HEK293 (cell line): Measurements from ENCODE around the gene NDUFS1.
A peak's percentile ranks its signal among the peaks of the same experiment; 100 is the strongest.

Experiments
- KLF10 ChIP-seq: fragments of 450-650 bp; IDR thresholded peaks from 2 replicates; pipeline ENCODE4 v1.5.1; 2018; ENCODE audit warnings: missing biosample characterization, mild to moderate bottlenecking, missing genetic modification characterization
- MEIS1 ChIP-seq: sonication (generic); formaldehyde crosslinking; IDR thresholded peaks from 2 replicates; pipeline ENCODE4 v1.8.1; 2022; ENCODE audit warnings: missing genetic modification reagents, mild to moderate bottlenecking, borderline replicate concordance
- MZF1 ChIP-seq: fragments of 450-650 bp; formaldehyde crosslinking; IDR thresholded peaks from 2 replicates; pipeline ENCODE4 v1.5.1; 2017; ENCODE audit warnings: missing biosample characterization, missing genetic modification characterization, borderline replicate concordance
- OSR2 ChIP-seq: fragments of 450-650 bp; formaldehyde crosslinking; IDR thresholded peaks from 2 replicates; pipeline ENCODE4 v1.5.1; 2016; ENCODE audit warnings: missing biosample characterization, missing genetic modification characterization
- PRDM1 ChIP-seq: fragments of 450-650 bp; formaldehyde crosslinking; IDR thresholded peaks from 2 replicates; pipeline ENCODE4; 2016; ENCODE audit warnings: missing biosample characterization, missing genetic modification characterization
- RBAK ChIP-seq: fragments of 450-650 bp; formaldehyde crosslinking; IDR thresholded peaks from 2 replicates; pipeline ENCODE4 v1.5.1; 2016; ENCODE audit warnings: missing biosample characterization, missing genetic modification characterization
- ZBTB21 ChIP-seq: fragments of 450-650 bp; formaldehyde crosslinking; IDR thresholded peaks from 2 replicates; pipeline ENCODE4 v1.5.1; 2017; ENCODE audit warnings: missing biosample characterization, missing genetic modification characterization
- ZBTB7A ChIP-seq: fragments of 450-650 bp; formaldehyde crosslinking; IDR thresholded peaks from 2 replicates; pipeline ENCODE4 v1.5.1; 2016; ENCODE audit warnings: low read depth, missing biosample characterization, missing genetic modification characterization
- ZFP41 ChIP-seq: fragments of 450-650 bp; formaldehyde crosslinking; IDR thresholded peaks from 2 replicates; pipeline ENCODE4 v1.5.1; 2016; ENCODE audit warnings: missing biosample characterization, missing genetic modification characterization, borderline replicate concordance
- ZNF138 ChIP-seq: fragments of 450-650 bp; formaldehyde crosslinking; IDR thresholded peaks from 2 replicates; pipeline ENCODE4 v1.5.1; 2016; ENCODE audit warnings: missing biosample characterization, missing genetic modification characterization, borderline replicate concordance
- ZNF146 ChIP-seq: fragments of 450-650 bp; formaldehyde crosslinking; IDR thresholded peaks from 2 replicates; pipeline ENCODE4 v1.5.1; 2016; ENCODE audit warnings: missing biosample characterization, missing genetic modification characterization
- ZNF2 ChIP-seq: fragments of 450-650 bp; formaldehyde crosslinking; IDR thresholded peaks from 2 replicates; pipeline ENCODE4 v1.5.1; 2016; ENCODE audit warnings: missing biosample characterization, missing genetic modification characterization
- ZNF214 ChIP-seq: fragments of 450-650 bp; formaldehyde crosslinking; IDR thresholded peaks from 2 replicates; pipeline ENCODE4 v1.5.1; 2017; ENCODE audit warnings: missing biosample characterization, mild to moderate bottlenecking, missing genetic modification characterization, borderline replicate concordance
- ZNF248 ChIP-seq: fragments of 450-650 bp; formaldehyde crosslinking; IDR thresholded peaks from 2 replicates; pipeline ENCODE4 v1.5.1; 2017; ENCODE audit warnings: missing biosample characterization, missing genetic modification characterization
- ZNF394 ChIP-seq: fragments of 450-650 bp; formaldehyde crosslinking; IDR thresholded peaks from 2 replicates; pipeline ENCODE4 v1.5.1; 2016; ENCODE audit warnings: missing biosample characterization, missing genetic modification characterization, mild to moderate bottlenecking, moderate library complexity, borderline replicate concordance
- ZNF426 ChIP-seq: fragments of 450-650 bp; formaldehyde crosslinking; IDR thresholded peaks from 2 replicates; pipeline ENCODE4 v1.5.1; 2017; ENCODE audit warnings: missing biosample characterization, missing genetic modification characterization, mild to moderate bottlenecking, inconsistent platforms, moderate library complexity
- ZNF473 ChIP-seq: fragments of 450-650 bp; formaldehyde crosslinking; IDR thresholded peaks from 2 replicates; pipeline ENCODE4 v1.5.1; 2017; ENCODE audit warnings: missing biosample characterization, missing genetic modification characterization
- ZNF600 ChIP-seq: fragments of 450-650 bp; formaldehyde crosslinking; IDR thresholded peaks from 2 replicates; pipeline ENCODE4 v1.5.1; 2016; ENCODE audit warnings: missing biosample characterization, missing genetic modification characterization
- ZNF629 ChIP-seq: fragments of 450-650 bp; formaldehyde crosslinking; IDR thresholded peaks from 2 replicates; pipeline ENCODE4 v1.5.1; 2017; ENCODE audit warnings: missing biosample characterization, missing genetic modification characterization
- ZNF660 ChIP-seq: fragments of 450-650 bp; IDR thresholded peaks from 2 replicates; pipeline ENCODE4 v1.5.1; 2018; ENCODE audit warnings: missing biosample characterization, mild to moderate bottlenecking, missing genetic modification characterization
- ZNF701 ChIP-seq: fragments of 450-650 bp; formaldehyde crosslinking; IDR thresholded peaks from 2 replicates; pipeline ENCODE4 v1.5.1; 2016; ENCODE audit warnings: missing biosample characterization, missing genetic modification characterization
- ZNF843 ChIP-seq: fragments of 450-650 bp; formaldehyde crosslinking; IDR thresholded peaks from 2 replicates; pipeline ENCODE4 v1.5.1; 2016; ENCODE audit warnings: missing biosample characterization, missing genetic modification characterization
- TF ChIP-seq, protein P1 (sequence below): fragments of 450-650 bp; IDR thresholded peaks from 2 replicates; pipeline ENCODE4 v1.5.1; 2018; ENCODE audit warnings: missing biosample characterization, missing genetic modification characterization
- TF ChIP-seq, protein P2 (sequence below): fragments of 450-650 bp; formaldehyde crosslinking; conservative IDR thresholded peaks from 2 replicates; pipeline ENCODE4 v1.5.1; 2016; ENCODE audit warnings: low read depth, missing biosample characterization, missing genetic modification characterization
- TF ChIP-seq, protein P3 (sequence below): fragments of 450-650 bp; formaldehyde crosslinking; IDR thresholded peaks from 2 replicates; pipeline ENCODE4 v1.5.1; 2016; ENCODE audit warnings: missing biosample characterization, missing genetic modification characterization
- TF ChIP-seq, protein P4 (sequence below): fragments of 450-650 bp; formaldehyde crosslinking; IDR thresholded peaks from 2 replicates; pipeline ENCODE4 v1.5.1; 2016; ENCODE audit warnings: missing biosample characterization, missing genetic modification characterization
- TF ChIP-seq, protein P5 (sequence below): fragments of 450-650 bp; formaldehyde crosslinking; IDR thresholded peaks from 2 replicates; pipeline ENCODE4 v1.5.1; 2016; ENCODE audit warnings: missing biosample characterization, missing genetic modification characterization
- TF ChIP-seq, protein P6 (sequence below): fragments of 450-650 bp; formaldehyde crosslinking; IDR thresholded peaks from 2 replicates; pipeline ENCODE4 v1.5.1; 2017; ENCODE audit warnings: missing biosample characterization, missing genetic modification characterization

NDUFS1 gene

DNA sequence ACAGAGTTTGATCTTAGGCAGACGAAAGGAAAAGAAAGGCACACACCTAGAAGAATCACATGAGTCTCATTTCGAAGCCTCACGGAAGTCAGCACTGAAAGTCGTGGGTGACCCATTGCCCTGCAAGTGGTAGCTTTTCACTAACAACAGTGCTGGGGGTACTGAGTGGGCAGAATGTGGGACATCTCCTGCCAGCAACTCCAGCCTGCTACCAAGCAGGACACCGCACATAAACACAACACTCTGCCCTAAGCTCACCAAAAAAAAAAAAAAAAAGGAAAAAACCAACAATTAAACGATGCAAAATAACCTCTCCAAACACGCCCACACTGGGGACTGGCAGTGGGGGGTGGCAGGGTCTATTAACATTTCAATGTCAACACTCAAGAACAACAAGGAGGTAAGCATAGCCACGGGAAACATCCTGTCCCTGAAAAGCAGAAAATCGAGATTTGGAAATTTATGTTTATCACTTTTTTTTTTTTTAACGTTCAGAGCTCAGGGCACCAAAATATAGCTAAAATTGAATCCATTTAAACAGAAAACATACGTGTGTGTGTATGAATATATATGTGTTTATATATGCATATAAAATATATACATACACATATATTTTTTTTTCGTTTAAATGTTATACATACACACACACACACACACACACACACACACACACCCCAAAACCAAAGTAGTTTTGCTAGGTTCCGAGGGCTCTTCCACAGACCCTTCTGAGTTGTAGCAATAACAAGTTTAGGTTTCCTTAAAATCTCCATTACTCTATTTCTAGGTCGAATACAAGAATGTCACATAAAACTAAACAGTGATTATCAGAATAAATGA, 75.4 kb downstream of the NDUFS1 start (continued):
- TF ChIP-seq, protein P1, sequence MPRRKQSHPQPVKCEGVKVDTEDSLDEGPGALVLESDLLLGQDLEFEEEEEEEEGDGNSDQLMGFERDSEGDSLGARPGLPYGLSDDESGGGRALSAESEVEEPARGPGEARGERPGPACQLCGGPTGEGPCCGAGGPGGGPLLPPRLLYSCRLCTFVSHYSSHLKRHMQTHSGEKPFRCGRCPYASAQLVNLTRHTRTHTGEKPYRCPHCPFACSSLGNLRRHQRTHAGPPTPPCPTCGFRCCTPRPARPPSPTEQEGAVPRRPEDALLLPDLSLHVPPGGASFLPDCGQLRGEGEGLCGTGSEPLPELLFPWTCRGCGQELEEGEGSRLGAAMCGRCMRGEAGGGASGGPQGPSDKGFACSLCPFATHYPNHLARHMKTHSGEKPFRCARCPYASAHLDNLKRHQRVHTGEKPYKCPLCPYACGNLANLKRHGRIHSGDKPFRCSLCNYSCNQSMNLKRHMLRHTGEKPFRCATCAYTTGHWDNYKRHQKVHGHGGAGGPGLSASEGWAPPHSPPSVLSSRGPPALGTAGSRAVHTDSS (tag by site-specific recombination) = no peak
- TF ChIP-seq ZBTB7A (no peak), ZNF473 (no peak), ZNF394 (tag by site-specific recombination) (no peak), MZF1 (tag by site-specific recombination) (no peak), ZNF248 (tag by site-specific recombination) (no peak), ZNF138 (tag by site-specific recombination) (no peak), ZBTB21 (tag by site-specific recombination) (no peak), ZFP41 (tag by site-specific recombination) (no peak), ZNF600 (tag by site-specific recombination) (no peak), ZNF660 (no peak), ZNF146 (tag by site-specific recombination) (no peak), MEIS1 (no peak), KLF10 (tag by site-specific recombination) (no peak), ZNF2 (tag by site-specific recombination) (no peak), ZNF629 (tag by site-specific recombination) (no peak), ZNF843 (tag by site-specific recombination) (no peak), RBAK (tag by site-specific recombination) (no peak), ZNF426 (no peak), PRDM1 (tag by site-specific recombination) (peak; percentile 81), OSR2 (no peak), ZNF701 (no peak), ZNF214 (tag by site-specific recombination) (no peak)
- TF ChIP-seq, protein P2, sequence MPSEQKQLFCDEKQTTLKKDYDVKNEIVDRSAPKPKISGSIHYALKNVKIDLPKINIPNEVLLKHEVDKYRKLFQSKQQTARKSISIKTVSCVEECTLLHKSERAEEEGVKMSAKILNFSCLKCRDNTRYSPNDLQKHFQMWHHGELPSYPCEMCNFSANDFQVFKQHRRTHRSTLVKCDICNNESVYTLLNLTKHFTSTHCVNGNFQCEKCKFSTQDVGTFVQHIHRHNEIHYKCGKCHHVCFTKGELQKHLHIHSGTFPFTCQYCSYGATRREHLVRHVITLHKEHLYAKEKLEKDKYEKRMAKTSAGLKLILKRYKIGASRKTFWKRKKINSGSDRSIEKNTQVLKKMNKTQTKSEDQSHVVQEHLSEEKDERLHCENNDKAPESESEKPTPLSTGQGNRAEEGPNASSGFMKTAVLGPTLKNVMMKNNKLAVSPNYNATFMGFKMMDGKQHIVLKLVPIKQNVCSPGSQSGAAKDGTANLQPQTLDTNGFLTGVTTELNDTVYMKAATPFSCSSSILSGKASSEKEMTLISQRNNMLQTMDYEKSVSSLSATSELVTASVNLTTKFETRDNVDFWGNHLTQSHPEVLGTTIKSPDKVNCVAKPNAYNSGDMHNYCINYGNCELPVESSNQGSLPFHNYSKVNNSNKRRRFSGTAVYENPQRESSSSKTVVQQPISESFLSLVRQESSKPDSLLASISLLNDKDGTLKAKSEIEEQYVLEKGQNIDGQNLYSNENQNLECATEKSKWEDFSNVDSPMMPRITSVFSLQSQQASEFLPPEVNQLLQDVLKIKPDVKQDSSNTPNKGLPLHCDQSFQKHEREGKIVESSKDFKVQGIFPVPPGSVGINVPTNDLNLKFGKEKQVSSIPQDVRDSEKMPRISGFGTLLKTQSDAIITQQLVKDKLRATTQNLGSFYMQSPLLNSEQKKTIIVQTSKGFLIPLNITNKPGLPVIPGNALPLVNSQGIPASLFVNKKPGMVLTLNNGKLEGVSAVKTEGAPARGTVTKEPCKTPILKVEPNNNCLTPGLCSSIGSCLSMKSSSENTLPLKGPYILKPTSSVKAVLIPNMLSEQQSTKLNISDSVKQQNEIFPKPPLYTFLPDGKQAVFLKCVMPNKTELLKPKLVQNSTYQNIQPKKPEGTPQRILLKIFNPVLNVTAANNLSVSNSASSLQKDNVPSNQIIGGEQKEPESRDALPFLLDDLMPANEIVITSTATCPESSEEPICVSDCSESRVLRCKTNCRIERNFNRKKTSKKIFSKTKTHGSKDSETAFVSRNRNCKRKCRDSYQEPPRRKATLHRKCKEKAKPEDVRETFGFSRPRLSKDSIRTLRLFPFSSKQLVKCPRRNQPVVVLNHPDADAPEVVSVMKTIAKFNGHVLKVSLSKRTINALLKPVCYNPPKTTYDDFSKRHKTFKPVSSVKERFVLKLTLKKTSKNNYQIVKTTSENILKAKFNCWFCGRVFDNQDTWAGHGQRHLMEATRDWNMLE (tag by site-specific recombination) = no peak
- TF ChIP-seq, protein P3, sequence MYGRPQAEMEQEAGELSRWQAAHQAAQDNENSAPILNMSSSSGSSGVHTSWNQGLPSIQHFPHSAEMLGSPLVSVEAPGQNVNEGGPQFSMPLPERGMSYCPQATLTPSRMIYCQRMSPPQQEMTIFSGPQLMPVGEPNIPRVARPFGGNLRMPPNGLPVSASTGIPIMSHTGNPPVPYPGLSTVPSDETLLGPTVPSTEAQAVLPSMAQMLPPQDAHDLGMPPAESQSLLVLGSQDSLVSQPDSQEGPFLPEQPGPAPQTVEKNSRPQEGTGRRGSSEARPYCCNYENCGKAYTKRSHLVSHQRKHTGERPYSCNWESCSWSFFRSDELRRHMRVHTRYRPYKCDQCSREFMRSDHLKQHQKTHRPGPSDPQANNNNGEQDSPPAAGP (tag by site-specific recombination) = no peak
- TF ChIP-seq, protein P4, sequence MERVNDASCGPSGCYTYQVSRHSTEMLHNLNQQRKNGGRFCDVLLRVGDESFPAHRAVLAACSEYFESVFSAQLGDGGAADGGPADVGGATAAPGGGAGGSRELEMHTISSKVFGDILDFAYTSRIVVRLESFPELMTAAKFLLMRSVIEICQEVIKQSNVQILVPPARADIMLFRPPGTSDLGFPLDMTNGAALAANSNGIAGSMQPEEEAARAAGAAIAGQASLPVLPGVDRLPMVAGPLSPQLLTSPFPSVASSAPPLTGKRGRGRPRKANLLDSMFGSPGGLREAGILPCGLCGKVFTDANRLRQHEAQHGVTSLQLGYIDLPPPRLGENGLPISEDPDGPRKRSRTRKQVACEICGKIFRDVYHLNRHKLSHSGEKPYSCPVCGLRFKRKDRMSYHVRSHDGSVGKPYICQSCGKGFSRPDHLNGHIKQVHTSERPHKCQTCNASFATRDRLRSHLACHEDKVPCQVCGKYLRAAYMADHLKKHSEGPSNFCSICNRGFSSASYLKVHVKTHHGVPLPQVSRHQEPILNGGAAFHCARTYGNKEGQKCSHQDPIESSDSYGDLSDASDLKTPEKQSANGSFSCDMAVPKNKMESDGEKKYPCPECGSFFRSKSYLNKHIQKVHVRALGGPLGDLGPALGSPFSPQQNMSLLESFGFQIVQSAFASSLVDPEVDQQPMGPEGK (tag by site-specific recombination) = peak; percentile 57
- TF ChIP-seq, protein P5, sequence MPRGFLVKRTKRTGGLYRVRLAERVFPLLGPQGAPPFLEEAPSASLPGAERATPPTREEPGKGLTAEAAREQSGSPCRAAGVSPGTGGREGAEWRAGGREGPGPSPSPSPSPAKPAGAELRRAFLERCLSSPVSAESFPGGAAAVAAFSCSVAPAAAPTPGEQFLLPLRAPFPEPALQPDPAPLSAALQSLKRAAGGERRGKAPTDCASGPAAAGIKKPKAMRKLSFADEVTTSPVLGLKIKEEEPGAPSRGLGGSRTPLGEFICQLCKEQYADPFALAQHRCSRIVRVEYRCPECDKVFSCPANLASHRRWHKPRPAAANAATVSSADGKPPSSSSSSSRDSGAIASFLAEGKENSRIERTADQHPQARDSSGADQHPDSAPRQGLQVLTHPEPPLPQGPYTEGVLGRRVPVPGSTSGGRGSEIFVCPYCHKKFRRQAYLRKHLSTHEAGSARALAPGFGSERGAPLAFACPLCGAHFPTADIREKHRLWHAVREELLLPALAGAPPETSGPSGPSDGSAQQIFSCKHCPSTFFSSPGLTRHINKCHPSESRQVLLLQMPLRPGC (tag by site-specific recombination) = no peak
- TF ChIP-seq, protein P6, sequence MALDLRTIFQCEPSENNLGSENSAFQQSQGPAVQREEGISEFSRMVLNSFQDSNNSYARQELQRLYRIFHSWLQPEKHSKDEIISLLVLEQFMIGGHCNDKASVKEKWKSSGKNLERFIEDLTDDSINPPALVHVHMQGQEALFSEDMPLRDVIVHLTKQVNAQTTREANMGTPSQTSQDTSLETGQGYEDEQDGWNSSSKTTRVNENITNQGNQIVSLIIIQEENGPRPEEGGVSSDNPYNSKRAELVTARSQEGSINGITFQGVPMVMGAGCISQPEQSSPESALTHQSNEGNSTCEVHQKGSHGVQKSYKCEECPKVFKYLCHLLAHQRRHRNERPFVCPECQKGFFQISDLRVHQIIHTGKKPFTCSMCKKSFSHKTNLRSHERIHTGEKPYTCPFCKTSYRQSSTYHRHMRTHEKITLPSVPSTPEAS = peak; percentile 62
